Ishikawa (cell line): ENCODE data around the gene PRTG.

Source experiments
- CEBPB ChIP-seq: IDR thresholded peaks from 2 replicates; pipeline ENCODE4 v1.6.1; 2012
- CREB1 ChIP-seq: IDR thresholded peaks from 2 replicates; pipeline ENCODE4 v1.6.1; 2012; ENCODE audit warnings: low read depth
- EGR1 ChIP-seq: IDR thresholded peaks from 2 replicates; pipeline ENCODE4 v1.6.1; 2012
- FOXM1 ChIP-seq: IDR thresholded peaks from 2 replicates; pipeline ENCODE4 v1.6.1; 2012; ENCODE audit warnings: low read depth, borderline replicate concordance
- MAX ChIP-seq: IDR thresholded peaks from 2 replicates; pipeline ENCODE4 v1.6.1; 2012
- NFIC ChIP-seq: IDR thresholded peaks from 2 replicates; pipeline ENCODE4 v1.6.1; 2012
- RAD21 ChIP-seq: IDR thresholded peaks from 2 replicates; pipeline ENCODE4 v1.6.1; 2012; ENCODE audit warnings: low read depth
- REST ChIP-seq: IDR thresholded peaks from 2 replicates; pipeline ENCODE4 v1.6.1; 2012; ENCODE audit warnings: low read depth, mild to moderate bottlenecking
- TAF1 ChIP-seq: IDR thresholded peaks from 2 replicates; pipeline ENCODE4 v1.6.1; 2012; ENCODE audit warnings: low read depth, mild to moderate bottlenecking
- TCF12 ChIP-seq: IDR thresholded peaks from 2 replicates; pipeline ENCODE4 v1.6.1; 2012; ENCODE audit warnings: low read depth
- TEAD4 ChIP-seq: IDR thresholded peaks from 2 replicates; pipeline ENCODE4 v1.6.1; 2012
- USF1 ChIP-seq: IDR thresholded peaks from 2 replicates; pipeline ENCODE4 v1.6.1; 2012
- YY1 ChIP-seq: IDR thresholded peaks from 2 replicates; pipeline ENCODE4 v1.6.1; 2012; ENCODE audit warnings: low read depth
- ZBTB7A ChIP-seq: IDR thresholded peaks from 2 replicates; pipeline ENCODE4 v1.6.1; 2012; ENCODE audit warnings: low read depth

Gene PRTG

GRCh38 chr15:55766676-55767075, 23.7 kb upstream of the PRTG start:
- no peak for TF ChIP-seq TEAD4

GRCh38 chr15:55764398-55764797, 21.4 kb upstream of the PRTG start:
- TF ChIP-seq TEAD4 (no peak), USF1 (peak; percentile 82)

GRCh38 chr15:55758580-55758986, 15.6 kb upstream of the PRTG start:
- no peak for TF ChIP-seq NFIC
- no peak for TF ChIP-seq TAF1
- TF ChIP-seq TCF12 = no peak
- TF ChIP-seq ZBTB7A = no peak
- no peak for TF ChIP-seq CREB1
- TF ChIP-seq EGR1 = no peak
- no peak for TF ChIP-seq MAX

GRCh38 chr15:55750706-55751105, 7.8 kb upstream of the PRTG start:
- TF ChIP-seq TCF12 (no peak), EGR1 (no peak), NFIC (no peak), REST (no peak), FOXM1 (no peak), USF1 (no peak), CREB1 (no peak)

GRCh38 chr15:55743729-55744655, 1.0 kb upstream of the PRTG start:
- TF ChIP-seq FOXM1 (no peak), ZBTB7A (no peak), USF1 (no peak), REST (no peak), RAD21 (no peak), EGR1 (no peak), NFIC (no peak), TCF12 (no peak), CEBPB (no peak), TAF1 (no peak), YY1 (no peak)

GRCh38 chr15:55742498-55742926, 440 bp downstream of the PRTG start:
- peak; percentile 9; the same call in 1 of the 2 replicates for TF ChIP-seq REST
- 0 out of 2 replicates have a peak, but pooled peaks have one; percentile 15 for TF ChIP-seq TCF12
- 0 out of 2 replicates have a peak, but pooled peaks have one; percentile 0 for TF ChIP-seq MAX
- TF ChIP-seq ZBTB7A = no peak
